Epithelial cell of proximal tubule (primary cell): ENCODE measurements around the gene SLC45A3. TPM values are rescaled to one million over a fixed set of nuclear protein-coding genes. Genes with fewer than 3 reads are reported as not detected.

Experiments
- DNase-seq: peaks from one replicate; pipeline ENCODE4 v3.0.0-alpha.2; 2011; ENCODE audit warnings: low read depth
- H3K4me3 ChIP-seq: 2 replicates; pipeline ENCODE4 v1.5.1; 2011; ENCODE audit warnings: low read depth, mild to moderate bottlenecking, low read length
- CTCF ChIP-seq: conservative IDR thresholded peaks from 2 replicates; pipeline ENCODE4 v1.5.1; 2012; ENCODE audit warnings: low read depth, mild to moderate bottlenecking, low read length
- total RNA-seq: library from RNA; depleted of rRNA; stranded (reverse); fragments of >200 nt; gene quantifications from 2 replicates; pipeline ENCODE4 v1.2.3, GENCODE V29; 2015

SLC45A3 gene
- total RNA-seq, 1 donor from 2014 or later, result 6.5 TPM

- no peak for DNase-seq
- no peak overlapping the region for H3K4me3 ChIP-seq
- TF ChIP-seq CTCF, result no peak
Observed at GRCh38 chr1:205715628-205716027, 35.3 kb upstream of the SLC45A3 start.

GRCh38 chr1:205714906-205715246 lies 34.6 kb upstream of the SLC45A3 start:
- no peak for TF ChIP-seq CTCF

GRCh38 chr1:205714190-205714905 lies 34.0 kb upstream of the SLC45A3 start:
- TF ChIP-seq CTCF, result no peak
- H3K4me3 ChIP-seq, result no peak overlapping the region
- DNase-seq, result no peak

More at GRCh38 chr1:205714906-205715246, 34.6 kb upstream of the SLC45A3 start:
- DNase-seq, result no peak
- no peak overlapping the region for H3K4me3 ChIP-seq

GRCh38 chr1:205711105-205712048 lies 31.1 kb upstream of the SLC45A3 start:
- DNase-seq, result peak; percentile 48
- no peak overlapping the region for H3K4me3 ChIP-seq
- peak; percentile 95 for TF ChIP-seq CTCF

- TF ChIP-seq CTCF, result no peak
- no peak for DNase-seq
- H3K4me3 ChIP-seq, result no peak overlapping the region
Observed at GRCh38 chr1:205710201-205711062, 30.1 kb upstream of the SLC45A3 start.

- no peak for DNase-seq
- no peak overlapping the region for H3K4me3 ChIP-seq
- no peak for TF ChIP-seq CTCF
Observed at GRCh38 chr1:205709640-205710039, 29.3 kb upstream of the SLC45A3 start.
